Mucosa of descending colon (tissue), 3 donors: ENCODE data around the gene KRTAP19-8. TPM values are rescaled to one million over a fixed set of nuclear protein-coding genes. Genes with fewer than 3 reads are reported as not detected.

ENCODE experiments used
- ATAC-seq: fragments of 200-7000 bp; cut with Tn5 transposase; one replicate; pipeline ENCODE4 v1.9.1; 2020; ENCODE audit warnings: mild to moderate bottlenecking, moderate library complexity
- DNase-seq, 3 donors: peaks; one replicate each; pipeline ENCODE4 v3.0.0-alpha.2; 2020
- H3K36me3 ChIP-seq: fragments of 200-600 bp; one replicate; pipeline ENCODE4 v1.8.0; 2021; ENCODE audit warnings: low read depth, mild to moderate bottlenecking
- H3K4me1 ChIP-seq: fragments of 200-600 bp; one replicate; pipeline ENCODE4 v1.8.0; 2021; ENCODE audit warnings: low read depth, mild to moderate bottlenecking
- H3K4me3 ChIP-seq: fragments of 200-600 bp; one replicate; pipeline ENCODE4 v1.8.0; 2021; ENCODE audit warnings: mild to moderate bottlenecking
- H3K9me3 ChIP-seq: fragments of 200-600 bp; one replicate; pipeline ENCODE4 v1.8.0; 2021; ENCODE audit warnings: mild to moderate bottlenecking
- CTCF ChIP-seq: fragments of 200-600 bp; IDR thresholded peaks from one replicate; pipeline ENCODE4 v1.8.0; 2022; ENCODE audit warnings: antibody characterized with exemption, mild to moderate bottlenecking
- intact Hi-C, 2 donors: fragments of 100-400 bp; cut with DNase I in 1 of 2; cut with micrococcal nuclease in 1 of 2; formaldehyde crosslinking; loops; one replicate each; pipeline versions ENCODE4 v1.11.0 to v1.11.1; 2022; cut with DNase I, micrococcal nuclease
- total RNA-seq, 3 donors: library from RNA; stranded (reverse); fragmentation: NEBNext Ultra II Directional in 2 of 3; extraction: Animal tissue kit (Norgen Biotek cat#: 25700) in 2 of 3; gene quantifications; one replicate each; pipeline versions ENCODE4 v1.2.1 to v1.2.4, GENCODE V29; 2021 to 2023
- donor health status: DM: no; HTN: no; CAD: no; lungs with moderate emphysema.
- donor health status: DM: no; HTN: no; CAD: no.
- donor health status: DM: no; HTN: yes; CAD: no.

The KRTAP19-8 gene
- total RNA-seq, 3 donors from 2014 or later: not detected

DNA sequence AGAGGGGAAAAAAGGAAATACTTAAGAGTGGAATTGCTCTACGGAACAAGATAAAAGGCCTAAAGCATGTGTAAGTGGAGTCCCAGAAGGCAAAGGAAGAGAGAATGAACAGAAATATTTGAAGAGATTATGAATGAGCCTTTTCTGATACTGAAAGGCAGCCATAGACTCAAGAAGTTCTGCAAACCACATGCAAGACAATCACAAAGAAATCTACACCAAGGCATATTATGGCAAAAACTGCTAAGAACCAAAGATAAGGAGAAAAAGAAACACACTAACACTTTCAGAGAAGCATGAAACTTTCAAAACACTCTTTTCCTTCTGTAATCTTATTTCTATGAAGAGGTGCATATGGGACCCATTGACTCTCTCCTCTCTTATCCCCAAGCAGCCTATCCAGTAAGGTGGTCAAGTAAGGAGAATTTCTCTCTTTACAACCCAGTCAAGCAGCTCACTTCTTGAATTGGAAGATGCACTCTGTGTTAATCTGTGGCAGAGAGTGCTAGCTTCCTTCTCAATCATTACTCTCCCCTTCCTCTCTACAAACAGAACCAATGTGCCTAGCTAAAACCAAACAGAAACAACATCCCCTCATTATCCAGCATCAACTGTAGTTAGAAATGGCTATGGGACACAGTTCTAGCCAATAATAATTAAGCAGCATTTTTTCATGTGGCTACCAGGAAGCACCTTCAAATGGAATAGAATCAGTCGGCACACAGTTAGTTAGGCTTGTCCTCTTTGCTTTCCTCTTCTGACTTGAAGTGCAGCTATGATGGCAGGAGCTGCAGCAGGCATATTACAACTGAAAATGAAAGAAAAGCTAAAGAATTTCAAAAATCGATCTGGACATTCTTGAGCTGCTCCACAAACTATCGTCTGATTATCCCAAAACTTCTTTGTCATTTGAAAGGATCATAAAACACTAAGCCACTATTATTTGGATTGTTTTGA, 25.9 kb downstream of the KRTAP19-8 start:
- Histone ChIP-seq H3K9me3 (peaks cover 20% of the 10 kb centered on the region), H3K4me1 (no peaks in the 10 kb centered on the region), H3K4me3 (no peak overlapping the region), H3K36me3 (no peaks in the 10 kb centered on the region)
- ATAC-seq: no peak
- no peak for DNase-seq
- TF ChIP-seq CTCF: no peak
- intact Hi-C loops: no loop called here

DNA sequence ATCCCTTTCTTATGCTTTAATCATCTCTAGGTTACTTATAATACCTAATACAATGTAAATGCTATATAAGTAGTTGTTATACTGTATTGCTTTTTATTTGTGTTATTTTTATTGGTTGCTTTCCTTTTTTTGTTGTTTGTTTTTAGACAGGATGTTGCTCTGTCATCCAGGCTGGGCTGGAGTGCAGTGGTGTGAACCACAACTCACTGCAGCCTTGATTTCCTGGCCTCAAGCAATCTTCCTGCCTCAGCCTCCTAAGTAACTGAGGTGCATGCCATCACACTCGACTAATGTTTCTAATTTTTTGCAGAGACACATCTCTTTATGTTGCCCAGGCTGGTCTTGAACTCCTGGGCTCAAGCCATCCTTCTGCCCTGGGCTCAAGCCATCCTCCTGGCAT, 26.9 kb downstream of the KRTAP19-8 start:
- DNase-seq: no peak

GRCh38 chr21:31008355-31008754, 29.9 kb downstream of the KRTAP19-8 start:
- Histone ChIP-seq H3K4me1 (no peaks in the 10 kb centered on the region), H3K4me3 (no peak overlapping the region), H3K36me3 (no peaks in the 10 kb centered on the region), H3K9me3 (peaks cover 36% of the 10 kb centered on the region)
- intact Hi-C loops: no loop called here
- ATAC-seq (no peak), DNase-seq (no peak)
- no peak for TF ChIP-seq CTCF

More for the DNA sequence above, 26.9 kb downstream of the KRTAP19-8 start:
- no peaks in the 10 kb centered on the region for H3K4me1 ChIP-seq
- TF ChIP-seq CTCF: no peak
- ATAC-seq: peak; percentile 54
- intact Hi-C loops: no loop called here
- no peak overlapping the region for H3K4me3 ChIP-seq
- H3K36me3 ChIP-seq: no peaks in the 10 kb centered on the region
- H3K9me3 ChIP-seq: peaks cover 27% of the 10 kb centered on the region

DNA sequence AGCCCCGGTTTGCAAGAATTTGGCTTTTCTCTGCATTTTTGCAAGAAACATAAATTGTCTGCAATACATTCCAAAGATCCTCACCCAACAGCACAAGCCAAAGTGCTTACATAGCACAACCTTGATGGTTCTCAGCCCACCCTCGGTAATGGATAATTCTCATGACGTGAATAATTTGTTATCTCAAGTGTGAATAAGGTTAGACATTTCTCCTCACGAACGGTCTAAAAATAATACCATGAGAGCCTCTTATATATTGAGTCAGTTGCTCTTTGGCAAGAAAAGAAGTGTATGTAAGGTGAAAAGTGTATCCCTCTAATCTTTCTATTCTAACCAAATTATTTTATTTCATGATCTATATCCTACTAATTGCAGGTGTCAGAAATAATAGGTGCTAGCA, 33.3 kb downstream of the KRTAP19-8 start:
- no peak for DNase-seq
- H3K4me1 ChIP-seq: no peaks in the 10 kb centered on the region
- no peaks in the 10 kb centered on the region for H3K36me3 ChIP-seq
- ATAC-seq: no peak
- peaks cover 43% of the 10 kb centered on the region for H3K9me3 ChIP-seq
- H3K4me3 ChIP-seq: no peak overlapping the region
- intact Hi-C loops: no loop called here
- no peak for TF ChIP-seq CTCF

GRCh38 chr21:31003471-31003870, 34.8 kb downstream of the KRTAP19-8 start:
- DNase-seq (no peak), ATAC-seq (no peak)
- Histone ChIP-seq H3K9me3 (peaks cover 44% of the 10 kb centered on the region), H3K4me3 (no peak overlapping the region), H3K4me1 (no peaks in the 10 kb centered on the region), H3K36me3 (no peaks in the 10 kb centered on the region)
- intact Hi-C loops: no loop called here
- TF ChIP-seq CTCF: no peak
